Hepatic stellate cell (primary cell): Measurements from ENCODE around the gene ADCK2.
"Not testable (repeated sequence)": the region's sequence is repeated elsewhere in the genome, so short reads cannot be mapped to it uniquely, and the experiment has no call there.

Source experiments
- DNase-seq: peaks from one replicate; pipeline ENCODE4 v3.0.0; 2011; ENCODE audit warnings: low spot score

Gene ADCK2

GRCh38 chr7:140743255-140743654 lies 70.5 kb downstream of the ADCK2 start:
- DNase-seq = not testable (repeated sequence)

DNA sequence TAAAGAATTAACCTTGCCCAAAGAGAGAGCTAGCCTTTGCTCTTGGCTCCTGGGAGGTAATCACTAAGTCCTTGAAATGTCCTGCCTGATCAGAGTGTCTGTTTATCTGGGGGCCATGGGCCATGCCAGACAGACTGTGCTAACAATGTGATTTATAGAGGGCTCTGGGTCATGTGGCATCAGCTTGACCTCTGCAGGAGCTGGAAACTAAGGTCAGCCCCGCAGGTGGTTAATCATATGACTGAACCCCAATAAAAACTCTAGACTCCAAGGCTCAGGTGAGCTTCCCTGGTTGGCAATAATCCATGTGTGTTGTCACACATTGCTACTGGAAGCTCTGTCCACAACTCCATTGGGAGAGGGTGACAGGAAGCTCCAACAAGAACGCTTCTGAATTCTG lies 71.3 kb downstream of the ADCK2 start:
- DNase-seq = no peak
